Inferior parietal cortex (tissue), 1 donor: ENCODE measurements around the gene HPCAL4.

Experiments
- DNase-seq: peaks from one replicate; pipeline ENCODE4 v3.0.0-alpha.2; 2016; ENCODE audit errors: extremely low spot score

Gene HPCAL4

DNA sequence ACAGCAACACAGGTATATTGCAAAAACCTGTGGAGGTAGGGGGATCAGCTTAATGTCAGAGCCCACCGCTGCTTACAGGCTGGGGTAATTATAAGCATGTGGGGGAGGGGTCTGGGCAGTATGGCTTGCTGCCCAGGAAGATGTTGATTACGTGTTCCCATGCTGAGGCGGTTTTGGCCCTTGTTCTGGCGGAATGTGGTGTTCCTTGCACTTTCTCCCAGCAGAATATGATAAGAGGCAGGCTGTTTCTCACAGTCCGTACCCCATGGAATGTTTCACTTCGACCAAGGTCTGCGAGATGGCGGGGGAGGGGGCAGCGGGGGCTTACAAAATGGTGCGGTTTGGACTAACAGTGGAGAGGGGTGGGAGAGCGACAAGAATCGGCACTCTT lies 9.8 kb upstream of the HPCAL4 start:
- no peak for DNase-seq

DNA sequence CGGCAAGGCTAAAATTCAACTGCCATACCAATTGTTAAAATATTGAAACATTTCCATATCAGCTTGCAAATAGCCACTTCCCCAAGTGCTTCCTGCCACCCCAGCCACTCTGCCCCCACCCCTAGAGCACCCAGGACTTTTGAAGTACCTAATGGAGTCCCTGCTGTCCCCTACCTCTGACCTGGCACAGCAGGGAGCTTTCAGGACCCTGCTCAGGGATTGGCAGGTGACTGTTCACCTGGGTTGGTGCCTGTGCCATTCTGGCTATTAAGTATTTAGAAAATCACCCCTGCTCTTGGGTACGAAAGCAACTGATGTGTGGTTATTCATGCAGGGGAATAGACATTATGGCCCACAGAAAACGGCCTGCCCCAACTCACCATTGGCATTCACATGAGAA lies 9.1 kb upstream of the HPCAL4 start:
- DNase-seq: no peak

DNA sequence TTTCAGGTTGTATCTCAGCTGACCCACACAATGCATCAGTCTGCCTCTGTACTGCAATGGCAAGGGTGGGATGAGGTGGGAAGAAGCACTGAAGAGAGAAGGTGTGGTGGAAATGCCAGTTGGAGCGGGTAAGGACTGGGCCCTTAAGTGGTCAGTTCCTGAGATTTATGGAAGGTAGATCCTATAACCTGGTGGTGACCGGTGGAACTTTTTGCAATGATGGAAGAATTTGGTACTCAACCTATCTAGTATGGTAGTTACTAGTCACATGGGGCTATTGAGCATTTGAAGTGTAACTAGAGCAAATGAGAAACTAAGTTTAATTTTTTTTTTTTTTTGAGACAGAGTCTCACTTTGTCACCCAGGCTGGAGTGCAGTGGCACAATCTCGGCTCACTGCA lies 8.2 kb upstream of the HPCAL4 start:
- DNase-seq: no peak

DNA sequence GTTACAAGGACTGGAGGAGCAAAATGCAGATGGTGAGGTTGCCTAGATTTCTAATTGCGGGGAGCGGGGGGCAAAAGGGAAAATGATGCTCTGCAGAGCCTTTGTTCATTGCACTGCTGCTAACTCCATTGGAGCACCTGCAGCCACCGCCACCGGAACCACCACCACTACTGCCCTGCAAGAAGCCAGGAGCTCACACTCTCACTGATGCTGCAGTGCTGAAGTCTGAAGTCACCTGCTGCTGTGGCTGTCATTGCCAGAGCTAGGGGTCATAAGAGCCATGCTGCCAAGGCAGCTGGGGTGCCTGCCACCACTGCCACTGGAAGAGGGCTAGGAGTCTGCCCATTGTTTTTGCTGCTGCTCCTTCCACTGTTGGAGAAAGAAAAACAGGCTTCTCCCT lies 7.3 kb upstream of the HPCAL4 start:
- no peak for DNase-seq

DNA sequence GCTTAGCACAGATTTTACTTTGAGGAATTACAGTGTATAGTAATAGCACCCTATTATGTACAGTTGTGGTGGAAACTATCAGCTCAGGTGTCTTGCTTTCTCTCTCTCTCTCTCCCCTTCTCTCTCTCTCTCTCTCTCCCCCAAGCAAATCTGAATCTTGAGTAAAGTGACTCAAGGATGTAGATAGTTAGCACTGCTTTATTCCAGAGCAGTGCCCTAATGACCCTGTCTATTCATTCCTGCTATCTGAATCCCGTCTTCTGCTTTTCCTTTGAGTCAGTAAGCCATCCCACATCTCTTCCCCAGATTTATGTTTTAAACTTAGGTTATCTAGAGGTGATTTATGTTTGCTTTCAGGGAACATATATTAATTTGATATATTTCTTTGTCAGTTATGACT lies 5.2 kb upstream of the HPCAL4 start:
- no peak for DNase-seq

DNA sequence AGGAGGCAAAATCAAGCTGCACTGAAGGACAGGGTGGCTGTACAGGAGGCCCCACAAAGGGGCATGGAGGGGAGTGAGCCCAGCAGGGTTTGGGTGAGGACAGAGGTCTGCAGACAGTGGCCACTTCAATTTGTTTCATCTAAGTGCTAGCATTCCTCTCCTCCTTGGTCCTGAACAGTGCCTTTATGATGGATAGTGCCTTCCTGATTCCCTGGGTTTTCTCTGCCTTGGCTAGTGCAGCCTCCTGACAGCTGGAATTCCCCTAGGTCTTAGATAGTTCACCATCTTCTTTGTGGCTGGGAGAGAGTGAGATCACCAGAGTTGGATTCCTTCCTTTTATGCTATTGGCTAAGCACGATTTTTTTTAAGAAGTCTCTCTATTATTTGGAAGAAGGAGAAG lies 3.8 kb upstream of the HPCAL4 start:
- no peak for DNase-seq

DNA sequence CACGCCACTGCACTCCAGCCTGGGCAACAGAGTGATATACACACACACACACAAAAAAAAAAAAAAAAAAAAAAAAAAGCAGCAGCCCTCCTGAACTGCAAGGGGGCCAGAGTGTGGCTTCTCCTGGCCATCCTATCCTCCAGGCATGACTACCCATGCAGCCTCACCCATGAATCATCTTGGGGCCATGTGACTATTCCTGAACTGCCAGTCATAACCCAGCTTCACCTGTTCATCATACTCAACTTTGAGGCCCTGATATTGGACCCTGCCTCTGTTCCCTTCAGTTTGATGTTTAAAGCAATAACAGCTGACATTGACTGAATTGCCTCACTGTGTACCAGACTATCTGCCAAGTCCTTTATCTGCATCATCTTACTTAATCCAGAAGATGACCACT lies 2.8 kb upstream of the HPCAL4 start:
- no peak for DNase-seq

DNA sequence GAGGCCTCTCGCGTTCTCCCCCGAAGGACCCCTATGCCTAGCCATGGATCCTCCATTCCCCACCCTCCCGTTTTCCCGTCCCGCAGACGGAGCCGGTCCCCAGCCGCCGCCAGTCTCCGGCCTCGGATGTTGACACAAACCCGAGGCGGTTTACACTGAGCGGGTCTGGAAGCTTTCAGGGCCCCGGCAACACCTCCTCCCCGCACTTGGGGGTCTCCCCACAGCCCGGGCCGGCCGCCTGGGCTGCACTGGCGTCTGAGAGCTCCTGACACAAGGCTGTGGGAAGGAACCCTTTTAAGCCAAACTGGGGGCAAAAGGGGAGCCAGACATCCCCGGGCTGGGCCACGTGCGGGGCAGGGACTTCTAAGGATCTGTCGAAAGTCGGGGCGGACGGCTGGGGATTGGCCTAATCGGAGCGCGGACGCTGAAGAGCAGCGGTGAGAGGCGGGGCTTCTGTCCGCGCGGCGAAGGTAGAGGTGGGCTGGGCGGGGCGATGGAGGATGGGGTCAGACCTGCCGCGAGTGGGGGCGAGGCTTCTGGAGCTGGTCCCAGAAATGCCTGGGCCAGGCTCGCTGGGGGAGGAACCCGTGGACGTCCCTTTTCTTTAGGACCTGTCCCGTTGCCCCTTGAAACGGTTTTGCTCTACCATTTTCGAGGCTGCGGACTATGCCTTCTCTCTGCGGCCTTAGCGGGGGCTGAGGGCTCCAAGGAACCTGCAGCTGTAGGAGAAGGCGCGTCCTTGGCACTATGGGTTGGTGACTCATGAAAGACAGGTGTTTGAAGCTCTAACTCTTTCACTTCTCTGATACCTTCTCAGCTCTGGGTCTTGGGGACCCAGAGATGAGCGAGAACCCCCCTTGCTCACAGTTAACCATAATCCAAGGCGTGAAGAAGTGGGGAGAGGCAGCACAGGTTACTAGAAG lies 1.2 kb upstream of the HPCAL4 start:
- DNase-seq: no peak

DNA sequence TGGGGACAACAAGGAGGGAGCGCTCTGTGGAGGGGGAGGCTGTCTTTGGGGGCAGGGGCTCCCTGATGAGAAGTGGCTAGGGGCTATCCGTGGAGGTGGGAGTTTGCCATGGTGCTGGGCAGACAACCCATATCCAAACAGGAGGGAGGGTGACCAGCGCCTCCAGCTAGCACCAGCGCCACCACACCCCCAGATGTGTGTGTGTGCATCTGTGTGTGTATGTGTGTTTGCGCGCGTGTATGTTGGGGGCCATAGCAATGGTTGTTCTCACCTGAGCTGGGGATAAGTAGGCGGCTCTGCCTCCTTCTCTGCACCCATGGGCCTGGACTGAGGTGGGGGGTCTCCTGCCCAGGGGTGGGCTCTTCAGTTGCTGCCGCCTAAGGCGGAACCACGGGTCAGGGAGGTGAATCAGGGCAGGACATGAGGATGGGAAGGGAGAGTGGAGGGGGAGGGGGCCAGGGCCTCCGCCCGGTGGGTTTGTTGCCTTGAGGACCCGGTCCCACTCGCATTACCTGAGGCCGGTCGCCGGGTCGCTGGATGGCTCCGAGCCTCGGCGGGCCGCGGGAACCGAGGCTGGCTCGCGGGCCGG lies 345 bp downstream of the HPCAL4 start:
- DNase-seq: no peak

DNA sequence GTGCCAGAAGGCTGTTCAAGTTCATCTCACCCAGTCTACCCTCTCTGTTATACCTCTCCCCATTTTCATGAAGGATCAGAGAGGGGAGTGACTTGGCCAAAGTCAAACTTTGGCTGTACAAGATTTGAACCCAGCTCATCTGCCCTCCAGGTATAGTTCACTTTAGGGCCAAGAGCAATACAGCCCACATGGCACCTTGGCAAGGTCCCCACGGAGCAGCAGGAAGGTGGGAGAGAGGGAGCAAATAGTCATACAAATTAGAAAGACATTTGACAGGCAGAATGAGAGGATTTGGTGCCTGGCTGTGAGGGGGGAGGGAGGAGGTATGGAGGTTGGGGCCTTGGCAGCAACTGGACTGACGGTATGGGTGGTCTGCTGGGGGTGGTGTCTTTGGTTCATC lies 1.0 kb downstream of the HPCAL4 start:
- DNase-seq: no peak

DNA sequence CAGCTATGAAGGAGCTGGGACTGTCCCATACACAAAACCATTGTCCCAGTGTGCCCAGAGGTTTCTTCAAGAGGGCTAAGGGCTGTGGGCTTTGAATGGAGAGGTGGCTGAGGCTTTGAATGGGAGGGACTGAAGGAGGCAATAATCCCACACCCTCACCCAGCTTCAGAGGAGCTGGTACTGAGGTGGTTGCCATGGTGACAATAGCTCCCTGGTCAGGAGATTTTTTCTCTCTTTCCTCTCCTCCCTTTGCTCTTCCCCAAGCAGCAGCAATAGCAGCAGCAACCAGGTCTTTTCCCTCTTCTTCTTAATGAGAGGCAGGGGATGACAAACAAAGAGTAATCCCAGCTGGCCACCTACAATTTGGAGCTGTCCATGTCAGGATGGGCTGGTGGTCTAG lies 1.6 kb downstream of the HPCAL4 start:
- DNase-seq: peak; percentile 45

DNA sequence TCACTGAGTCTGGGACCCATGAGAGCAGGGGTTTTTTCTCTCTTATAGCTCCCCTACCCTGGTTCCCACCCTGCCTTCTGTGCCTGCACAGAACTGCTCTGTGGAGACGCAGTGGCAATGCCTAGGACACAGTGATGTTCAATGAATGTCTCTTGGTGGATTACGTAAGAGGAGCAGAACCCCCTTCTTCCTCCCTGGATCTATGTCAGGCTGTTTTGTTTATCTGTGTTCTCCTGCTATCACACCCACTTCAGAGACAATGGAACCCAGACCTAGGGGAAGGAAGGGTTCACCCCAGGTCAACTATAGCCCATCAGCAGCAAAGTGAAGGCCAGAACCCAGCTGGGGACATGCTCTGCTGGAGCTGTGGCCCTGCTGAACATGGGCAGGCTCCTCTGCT lies 2.0 kb downstream of the HPCAL4 start:
- DNase-seq: no peak

DNA sequence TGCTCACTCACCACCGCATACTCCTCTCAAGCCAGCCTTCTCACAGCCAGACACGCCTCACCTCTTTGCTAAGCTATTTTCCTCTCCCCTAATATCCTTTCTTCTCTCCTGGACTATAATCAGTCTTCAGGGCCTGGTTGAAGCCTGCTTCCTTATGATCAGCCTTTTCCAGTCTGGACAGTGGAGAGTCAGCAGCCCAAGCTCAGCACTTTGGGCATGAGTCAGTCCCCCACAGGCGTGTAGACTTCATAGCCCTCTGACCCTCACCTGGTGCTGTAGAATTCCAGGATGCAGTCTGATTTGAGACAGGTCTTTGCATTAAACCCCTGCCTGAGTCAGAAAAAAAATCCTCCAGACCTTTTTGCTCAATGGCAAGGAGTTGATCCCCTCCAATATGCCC lies 2.5 kb downstream of the HPCAL4 start:
- no peak for DNase-seq

DNA sequence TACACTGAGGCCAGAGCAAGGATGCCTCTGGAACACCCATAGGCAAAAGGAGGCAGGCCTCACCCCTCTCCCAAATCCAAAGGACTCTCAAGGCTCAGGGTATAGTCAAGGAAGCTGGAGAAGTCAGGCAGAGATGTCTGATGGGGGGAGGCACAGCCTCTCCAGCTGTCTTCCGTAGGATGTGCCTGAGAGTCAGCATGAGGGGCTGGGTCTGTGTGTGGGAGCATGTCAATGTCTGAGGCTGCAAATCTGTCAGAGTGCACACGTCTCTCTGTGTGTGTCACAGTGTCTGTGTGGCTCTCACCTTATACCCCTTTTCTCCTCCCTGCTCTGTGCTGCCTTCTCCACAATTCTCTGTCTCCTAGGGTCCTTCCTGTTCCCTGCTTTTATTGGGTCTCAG lies 4.0 kb downstream of the HPCAL4 start:
- no peak for DNase-seq

DNA sequence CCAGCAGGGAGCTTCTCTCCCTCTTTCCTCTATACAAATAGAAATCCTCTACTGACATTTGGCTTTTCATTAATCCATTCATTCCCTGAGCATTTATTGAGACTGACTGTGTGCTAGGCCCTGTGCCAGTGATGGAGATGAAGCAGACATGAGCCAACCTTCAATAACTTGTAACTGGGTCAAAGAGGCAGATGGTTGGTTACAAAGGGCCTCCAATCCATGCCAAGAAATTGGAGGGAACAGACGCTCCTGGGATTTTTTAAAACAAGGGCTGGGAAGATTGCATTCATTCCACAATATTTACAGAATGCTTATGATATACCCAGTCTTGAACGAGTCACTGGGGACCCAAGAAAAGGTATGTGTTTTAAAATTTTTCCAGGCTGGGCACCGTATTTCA lies 6.2 kb downstream of the HPCAL4 start:
- no peak for DNase-seq

DNA sequence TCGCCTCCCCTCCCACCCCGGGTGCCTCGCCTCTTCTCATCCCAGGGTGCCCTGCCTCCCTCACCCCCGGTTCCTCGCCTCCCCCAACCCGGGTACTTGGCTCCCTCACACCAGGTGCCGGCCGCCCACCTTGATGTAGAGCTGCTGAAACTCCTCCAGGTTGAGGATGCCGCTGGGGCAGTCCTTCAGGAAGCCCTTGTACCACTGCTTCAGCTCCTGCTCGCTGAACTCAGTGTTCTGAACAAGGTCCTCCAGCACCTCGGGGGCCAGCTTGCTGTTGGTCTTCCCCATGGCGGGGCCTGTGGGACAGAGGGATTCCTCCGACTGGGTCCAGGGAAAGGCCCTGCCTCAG lies 6.9 kb downstream of the HPCAL4 start:
- DNase-seq: no peak

DNA sequence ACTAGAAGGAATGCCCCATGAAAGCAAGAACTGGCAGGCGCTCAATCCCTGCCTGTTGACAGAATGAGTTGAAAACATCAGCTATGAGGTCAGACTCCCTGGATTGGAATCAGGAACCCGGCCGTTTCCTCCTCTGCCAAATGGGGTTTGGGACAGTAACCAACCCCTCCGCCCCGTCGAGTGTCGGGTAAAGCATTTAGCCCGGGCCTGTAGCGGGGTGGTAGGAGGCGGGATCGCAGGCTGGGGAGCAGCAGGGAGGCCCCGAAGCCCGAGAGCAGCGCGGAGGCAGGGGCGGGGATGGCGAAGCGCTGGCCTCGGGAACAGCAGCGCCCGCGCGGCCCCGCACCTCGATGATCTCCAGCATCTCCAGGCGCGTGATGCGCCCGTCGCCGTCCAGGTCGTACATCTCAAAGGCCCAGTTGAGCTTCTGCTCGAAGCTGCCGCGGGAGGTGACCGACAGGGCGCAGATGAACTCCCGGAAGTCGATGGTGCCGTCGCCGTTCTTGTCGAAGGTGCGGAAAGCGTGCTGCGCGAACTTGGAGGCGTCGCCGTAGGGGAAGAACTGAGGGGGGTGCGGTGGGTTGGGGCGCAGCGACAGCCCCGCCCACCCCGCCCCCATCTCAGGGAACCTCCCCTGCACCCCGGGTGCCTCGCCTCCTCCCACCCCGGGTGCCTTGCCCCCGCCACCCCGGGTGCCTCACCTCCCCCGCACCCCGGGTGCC lies 7.5 kb downstream of the HPCAL4 start:
- no peak for DNase-seq

DNA sequence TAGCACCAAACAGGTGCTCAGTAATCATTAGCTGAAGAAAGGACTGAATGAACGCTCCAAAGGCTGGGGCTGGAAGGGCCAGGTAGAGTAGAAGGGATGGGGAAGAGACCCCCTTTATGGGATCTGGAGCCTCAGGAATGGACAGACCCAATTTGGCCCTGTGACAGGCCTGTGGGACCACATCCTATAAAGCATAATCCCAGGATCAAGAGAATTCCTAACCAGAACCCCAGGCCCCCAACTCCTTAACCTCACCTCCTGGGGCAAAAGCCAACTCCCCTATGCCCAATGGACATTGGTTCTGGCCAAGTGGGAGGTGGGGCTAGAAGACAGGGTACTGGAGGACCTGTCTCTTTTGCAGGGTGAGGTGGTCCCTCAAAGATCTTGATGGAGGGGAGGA lies 9.2 kb downstream of the HPCAL4 start:
- DNase-seq: no peak

DNA sequence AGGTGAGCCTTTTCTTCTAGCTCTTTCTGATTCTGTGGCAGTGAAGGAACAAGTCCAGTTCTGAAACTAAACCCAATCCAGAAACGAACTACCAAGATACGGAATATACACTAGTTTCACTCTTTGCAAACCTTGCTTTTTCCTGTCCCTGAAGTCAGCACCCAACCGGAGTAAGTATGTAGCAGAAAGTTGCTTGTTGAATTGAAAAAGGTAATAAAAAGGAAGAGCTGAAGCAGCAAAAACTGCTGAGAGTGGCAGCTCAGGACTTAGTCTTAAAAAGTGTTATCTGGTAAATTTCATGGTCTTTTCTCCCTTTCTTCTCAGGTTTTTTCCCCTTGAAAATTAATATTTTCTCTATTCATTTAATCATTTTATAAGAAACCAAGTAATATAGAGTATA lies 9.9 kb downstream of the HPCAL4 start:
- DNase-seq: no peak

DNA sequence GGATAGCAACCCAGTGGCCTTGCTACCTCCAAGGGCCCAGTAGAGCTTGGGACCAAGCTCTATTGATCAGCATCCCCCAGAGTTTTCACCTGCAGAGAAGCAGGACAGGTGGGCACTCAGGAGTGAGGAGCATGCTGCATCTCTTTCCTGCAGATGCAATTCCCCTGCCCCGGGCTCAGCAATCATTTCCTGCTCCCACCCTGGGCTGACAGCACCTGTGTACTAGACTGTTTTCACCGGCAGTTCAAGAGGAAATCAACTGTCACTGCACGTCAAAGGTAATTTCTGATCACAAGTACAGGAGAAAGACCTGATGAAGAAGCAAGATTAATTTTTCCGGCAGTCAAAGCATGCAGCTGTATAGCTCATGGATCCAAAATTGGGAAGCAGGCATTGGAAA lies 10.5 kb downstream of the HPCAL4 start:
- DNase-seq: no peak

DNA sequence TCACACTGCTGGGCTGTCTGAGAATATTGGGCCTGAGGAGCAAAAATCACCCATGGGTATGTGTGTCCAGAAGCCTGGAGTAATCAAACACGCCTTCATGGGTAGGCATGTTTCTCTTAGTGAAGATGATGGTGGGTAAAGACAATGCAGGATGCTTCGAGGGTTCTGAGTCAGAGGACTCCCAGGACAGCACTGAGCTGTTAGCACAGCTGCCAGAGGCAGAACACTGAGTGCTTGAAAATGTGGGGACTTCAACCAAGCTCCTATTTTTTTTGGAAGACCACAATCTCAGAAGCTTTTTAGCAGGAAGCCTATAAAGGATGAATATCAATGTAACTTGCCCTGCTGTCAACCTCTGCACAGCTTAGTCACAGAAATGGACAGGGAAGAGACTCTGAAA lies 11.4 kb downstream of the HPCAL4 start:
- no peak for DNase-seq

DNA sequence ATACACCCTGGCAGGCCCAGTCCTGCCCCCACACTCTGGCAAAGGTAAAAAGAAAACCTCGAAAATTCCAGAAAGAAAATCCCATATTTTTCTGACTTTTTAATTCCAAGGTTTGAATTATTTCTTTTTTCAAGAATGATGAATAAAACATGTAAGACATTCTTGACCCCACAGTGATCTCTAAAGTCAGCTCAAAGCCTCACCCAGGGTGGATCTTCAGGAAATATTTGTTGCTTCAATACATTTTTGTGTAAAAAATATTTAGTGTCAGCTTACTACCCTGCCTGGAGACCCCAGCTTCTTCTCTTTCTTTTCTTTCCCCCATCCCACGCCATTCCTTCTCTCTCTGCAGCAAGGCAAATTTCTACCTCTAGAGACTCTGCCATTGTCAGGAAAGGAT lies 12.3 kb downstream of the HPCAL4 start:
- DNase-seq: no peak

DNA sequence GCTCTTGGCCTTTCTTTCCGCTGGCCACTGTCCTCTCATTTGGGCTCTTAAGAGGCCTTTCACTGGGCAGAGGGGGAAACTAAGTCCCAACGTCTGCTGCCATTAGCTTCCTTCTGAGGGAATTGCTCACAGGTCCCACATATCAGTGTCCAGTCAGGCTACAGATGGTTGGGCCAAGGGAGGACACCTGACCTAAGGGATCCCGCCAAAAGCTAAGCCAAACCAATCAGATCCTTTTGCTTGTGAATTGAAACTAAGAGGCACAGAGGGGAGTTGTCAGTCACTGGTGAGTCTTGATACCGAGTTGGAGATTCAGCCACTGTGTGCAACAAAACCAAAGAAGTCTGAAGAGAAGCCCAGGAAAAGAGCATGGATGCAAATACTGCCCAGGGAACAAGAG lies 13.6 kb downstream of the HPCAL4 start:
- no peak for DNase-seq
